NCI-H187 (cell line): Measurements from ENCODE around the gene GSK3B.
A peak's percentile ranks its signal among the peaks of the same experiment; 100 is the strongest.
"Not testable (repeated sequence)": the region's sequence is repeated elsewhere in the genome, so short reads cannot be mapped to it uniquely, and the experiment has no call there.

Experiments
- DNase-seq, 2 experiments: peaks; one replicate each; lab custom pipeline; 2025; lab: John Stamatoyannopoulos, UW

The GSK3B gene

DNA sequence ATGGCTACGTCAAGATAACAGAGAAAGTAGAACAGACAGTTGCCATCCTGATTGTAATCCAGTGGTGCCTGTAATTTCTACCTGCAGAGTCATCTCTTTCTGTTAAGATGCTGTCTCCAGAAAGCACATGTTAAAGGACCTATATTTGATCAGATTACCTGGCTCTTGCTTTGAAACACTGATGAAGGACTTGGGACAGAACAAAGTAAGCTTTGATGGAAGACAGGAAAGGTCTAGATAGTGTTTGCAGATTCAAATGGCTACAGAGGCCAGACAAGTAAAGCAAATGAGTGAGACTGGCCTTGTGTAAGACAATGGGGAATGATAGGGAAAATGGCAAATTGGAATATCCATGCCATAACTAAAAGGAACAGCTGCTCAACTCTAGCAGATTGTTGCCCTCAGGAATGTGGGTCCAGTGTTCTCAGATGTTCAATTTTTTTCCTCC lies 1.8 kb upstream of the GSK3B start:
- no peak for DNase-seq

DNA sequence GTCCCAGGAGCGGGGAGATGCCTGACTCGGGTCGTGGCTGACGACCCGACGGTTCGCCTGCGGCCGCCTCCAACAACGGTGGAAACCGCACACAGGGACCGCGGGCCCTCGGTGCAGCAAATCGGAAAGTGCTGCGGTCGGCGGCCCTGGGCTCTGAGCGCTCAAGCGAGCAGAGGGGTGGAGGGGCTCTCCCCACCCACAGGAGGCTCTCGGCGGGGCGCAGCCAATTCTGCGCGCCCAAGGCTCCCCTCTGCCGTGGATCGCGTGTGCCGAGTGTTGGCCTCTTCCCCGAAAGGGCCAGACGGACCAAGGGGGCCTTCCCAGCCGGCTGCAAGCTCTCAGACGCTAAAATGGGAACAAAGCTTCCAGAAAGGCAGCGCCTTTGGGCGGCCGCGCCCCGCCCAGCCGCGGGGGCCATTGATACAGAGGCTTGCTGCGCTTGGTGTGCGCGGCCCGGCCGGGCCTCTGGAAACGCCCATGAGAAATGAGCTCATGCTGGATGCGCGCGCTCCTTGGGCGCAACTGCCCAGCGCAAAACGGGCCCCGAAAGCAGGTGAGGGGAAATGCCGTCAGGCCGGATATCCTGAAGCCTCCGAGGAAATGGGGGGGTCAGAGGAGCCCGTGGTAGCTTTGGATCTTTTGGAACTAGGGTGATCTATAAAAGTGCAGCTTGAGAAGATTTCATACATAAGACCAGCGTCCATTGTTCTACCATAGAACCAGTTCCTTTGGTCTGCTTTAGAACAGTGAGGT lies 1.2 kb upstream of the GSK3B start:
- DNase-seq, result peak; percentile 59 to 80

DNA sequence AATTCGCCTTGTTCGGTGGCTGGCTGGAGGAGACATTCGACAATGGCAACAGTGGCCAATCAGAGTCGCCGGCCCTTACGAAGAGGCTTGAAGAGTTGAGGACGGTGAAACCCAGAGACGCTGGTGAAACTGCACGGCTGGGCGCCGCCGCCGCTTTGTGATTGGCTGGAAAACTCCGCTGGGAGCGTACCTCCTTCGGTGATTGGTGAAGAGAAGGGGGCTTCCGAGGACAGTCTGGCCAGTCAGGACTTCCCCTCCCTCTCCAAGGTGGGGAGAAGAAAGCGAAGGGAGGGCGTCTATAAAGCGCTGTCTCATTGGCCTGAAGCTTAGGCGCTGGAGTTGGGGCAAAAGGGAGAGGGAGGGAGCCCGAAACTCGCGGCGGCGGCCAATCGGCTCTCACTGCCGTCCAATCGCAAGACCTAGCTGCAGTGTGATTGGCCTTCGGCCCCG lies 554 bp upstream of the GSK3B start:
- peak; percentile 98 to 99 for DNase-seq

DNA sequence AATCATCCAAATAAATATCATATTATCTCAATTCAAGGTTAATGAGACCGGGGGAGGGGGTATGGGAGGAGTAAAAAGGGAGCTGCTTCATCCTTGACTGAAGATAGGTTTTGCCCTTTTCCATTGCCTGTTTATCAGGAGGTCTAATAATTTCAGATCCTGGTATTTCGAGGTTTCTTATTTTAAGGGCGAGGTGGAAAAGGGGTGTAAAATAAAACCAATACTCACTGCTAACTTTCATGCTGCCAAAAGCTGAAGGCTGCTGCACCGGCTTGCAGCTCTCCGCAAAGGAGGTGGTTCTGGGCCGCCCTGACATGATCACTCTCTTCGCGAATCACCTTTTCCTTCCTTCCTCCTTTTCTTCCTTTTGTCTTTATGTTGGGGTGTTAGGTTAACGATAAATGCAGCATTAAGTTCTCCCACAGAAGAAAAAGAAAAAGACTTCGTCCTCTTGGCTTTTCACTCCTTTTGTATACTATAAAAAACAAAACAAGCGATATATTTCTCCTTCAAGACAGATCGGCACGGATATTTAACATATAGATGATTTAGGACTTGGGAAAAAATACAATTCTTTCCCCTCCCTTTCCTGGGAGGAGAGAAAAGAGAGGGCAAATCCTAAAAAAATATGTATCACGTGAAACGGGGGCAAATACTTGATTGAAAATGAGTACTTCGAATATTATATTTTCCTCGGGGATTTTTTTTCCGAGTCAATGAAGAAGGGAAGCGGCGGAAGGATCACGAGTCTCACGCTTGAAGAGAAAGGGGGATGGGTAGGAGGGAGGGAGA lies 932 bp downstream of the GSK3B start:
- DNase-seq, result peak; percentile 27 to 51

DNA sequence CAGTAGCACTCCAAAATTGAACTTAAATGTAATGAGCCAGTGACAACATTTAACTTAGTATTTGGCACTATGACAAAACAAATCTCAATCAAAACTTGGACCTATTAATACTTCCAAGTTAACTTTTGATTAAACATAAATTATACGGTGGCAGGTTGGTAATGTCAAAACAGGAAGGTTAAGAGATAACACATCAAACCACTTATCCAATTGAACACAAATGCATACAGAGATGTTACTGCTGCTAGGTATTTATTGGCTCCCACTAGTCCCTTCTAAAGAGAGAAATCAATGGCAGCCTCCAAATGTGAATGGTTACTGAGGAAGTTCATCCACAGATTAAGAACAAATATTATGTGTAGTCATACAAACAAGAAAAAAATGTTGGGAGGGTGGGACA lies 1.8 kb downstream of the GSK3B start:
- no peak for DNase-seq

DNA sequence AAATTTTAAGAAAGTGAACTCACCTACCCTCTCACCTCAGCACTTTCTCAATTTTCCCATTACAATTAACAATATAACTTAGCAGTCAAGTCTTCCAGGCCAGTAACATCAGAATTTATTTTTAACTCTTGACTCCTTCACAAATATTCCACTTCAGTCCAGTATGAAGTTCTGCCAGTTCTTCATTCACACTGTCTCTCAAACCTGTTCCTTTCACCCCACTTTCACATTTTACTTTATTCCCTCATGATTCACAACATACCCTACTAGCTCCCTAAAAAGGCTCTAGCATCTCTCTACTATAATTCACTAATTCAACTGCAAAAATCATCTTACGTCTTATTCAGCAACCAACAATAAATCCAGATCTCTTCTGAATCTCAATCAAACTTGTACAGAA lies 3.8 kb downstream of the GSK3B start:
- DNase-seq, result no peak

DNA sequence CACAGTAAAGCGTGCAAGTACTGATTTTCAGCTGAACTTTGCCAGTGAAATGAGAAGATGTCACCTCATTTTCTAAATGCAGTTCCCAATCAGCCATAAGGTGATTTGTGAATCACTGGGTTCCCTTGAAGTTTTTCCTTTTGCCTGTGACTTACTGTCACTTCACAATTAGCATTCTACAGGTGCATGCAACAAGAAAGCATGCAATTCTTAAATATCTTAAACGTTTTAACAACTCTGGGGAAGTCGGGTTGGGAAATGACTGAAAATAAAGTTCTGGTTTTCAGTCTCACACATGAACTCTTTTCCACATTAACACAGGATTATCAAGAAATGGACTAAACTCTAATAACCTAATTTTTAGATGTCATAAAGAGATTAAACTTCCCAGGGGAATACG lies 5.2 kb downstream of the GSK3B start:
- no peak for DNase-seq

DNA sequence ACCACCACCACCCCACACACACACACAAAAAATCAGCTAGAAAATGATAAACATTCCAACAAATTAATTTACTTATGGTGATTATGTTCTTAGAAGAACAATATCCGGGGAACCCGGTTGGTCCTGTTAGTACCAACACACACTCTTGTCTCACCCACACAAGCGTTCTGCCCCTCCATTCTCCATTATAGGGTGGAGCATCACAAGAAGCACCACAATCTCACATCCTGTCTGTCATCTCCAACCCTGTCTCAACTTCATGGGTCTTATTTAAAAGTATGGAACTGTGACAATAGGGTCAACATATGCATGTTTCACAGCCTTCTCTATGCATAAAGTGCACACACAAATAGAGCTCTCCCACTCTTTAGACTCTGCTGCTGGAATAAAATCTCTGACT lies 5.6 kb downstream of the GSK3B start:
- no peak for DNase-seq

DNA sequence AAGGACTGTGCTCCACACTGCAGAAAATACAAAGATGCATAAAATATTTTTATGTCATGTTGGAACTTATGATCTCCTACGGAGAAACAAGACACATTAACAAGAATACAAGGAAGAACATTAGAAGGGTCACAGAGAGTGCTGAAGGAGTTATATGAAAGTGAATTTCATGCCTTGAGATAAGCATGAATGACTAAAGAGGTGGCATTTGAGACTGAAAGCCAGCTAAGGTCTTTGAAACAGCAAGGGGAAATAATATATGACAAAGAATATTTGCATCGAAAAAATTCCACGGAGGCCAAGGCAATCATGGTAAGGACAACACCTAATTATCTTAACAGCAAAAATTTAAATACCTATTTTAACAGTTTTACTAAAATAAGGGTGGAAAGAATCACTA lies 12.5 kb downstream of the GSK3B start:
- DNase-seq, result no peak

DNA sequence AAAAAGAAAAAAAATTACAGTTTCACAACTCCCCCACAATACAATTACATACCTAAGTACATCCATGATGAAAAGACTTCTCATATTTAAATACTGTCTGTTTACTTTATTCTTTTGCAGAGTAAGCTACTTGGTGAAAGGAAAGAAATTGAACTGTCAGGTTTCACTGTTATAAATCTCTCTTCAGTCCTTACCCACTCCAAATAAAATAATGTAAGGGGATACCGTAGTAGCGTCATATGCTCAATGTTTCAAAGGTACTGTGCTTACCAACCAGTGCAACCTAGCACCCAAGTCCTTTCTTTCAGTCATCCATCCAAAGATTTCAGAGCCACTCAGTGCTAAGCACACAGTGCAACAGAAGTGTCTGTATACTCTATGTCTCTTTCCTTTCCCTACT lies 13.4 kb downstream of the GSK3B start:
- DNase-seq, result no peak

DNA sequence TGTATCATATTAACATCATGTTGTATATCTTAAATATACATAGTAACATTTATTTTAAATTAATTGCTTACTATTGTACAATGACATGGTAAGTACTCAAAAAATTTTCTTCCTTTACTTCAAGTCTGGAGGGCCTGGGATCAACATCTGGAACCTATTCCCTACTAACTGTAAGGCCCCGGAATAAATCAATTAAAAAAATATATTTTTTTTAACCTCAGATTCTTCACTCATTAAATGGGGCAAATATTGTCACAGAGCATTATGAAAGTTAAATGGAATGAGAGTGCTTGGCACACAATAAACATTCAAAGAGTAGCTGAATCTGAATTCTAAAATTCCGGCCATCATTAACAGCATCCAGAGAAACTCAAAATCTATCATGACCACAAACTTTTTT lies 16.5 kb downstream of the GSK3B start:
- DNase-seq, result no peak

DNA sequence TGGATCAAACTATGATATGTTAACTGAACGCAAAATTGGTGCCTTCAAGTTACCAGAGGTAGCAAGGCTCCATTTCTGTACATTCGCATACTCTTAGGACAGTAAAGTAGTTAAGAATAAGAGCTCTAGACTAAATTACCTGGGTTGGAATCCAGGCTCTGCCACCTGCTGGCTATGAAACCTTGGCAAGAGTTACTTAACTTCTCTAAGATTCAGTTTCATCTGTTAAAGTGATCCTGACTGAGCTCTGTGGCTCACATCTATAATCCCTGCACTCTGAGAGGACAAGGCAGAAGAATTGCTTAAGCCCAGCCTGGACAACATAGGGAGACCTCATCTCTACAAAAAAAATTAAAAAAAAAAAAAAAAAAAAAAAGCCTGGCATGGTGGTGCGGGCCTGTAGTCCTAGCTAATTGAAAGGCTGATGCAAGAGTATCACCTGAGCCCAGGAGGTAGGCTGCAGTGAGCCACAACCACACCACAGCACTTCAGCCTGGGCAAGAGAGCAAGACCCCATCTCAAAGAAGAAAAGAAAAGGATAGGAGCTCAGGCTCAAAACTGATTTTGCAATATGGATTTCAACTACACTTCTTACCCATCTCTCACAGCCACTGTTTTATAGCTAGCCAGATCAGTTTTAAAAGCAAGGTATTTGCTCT lies 21.3 kb downstream of the GSK3B start:
- DNase-seq, result no peak

DNA sequence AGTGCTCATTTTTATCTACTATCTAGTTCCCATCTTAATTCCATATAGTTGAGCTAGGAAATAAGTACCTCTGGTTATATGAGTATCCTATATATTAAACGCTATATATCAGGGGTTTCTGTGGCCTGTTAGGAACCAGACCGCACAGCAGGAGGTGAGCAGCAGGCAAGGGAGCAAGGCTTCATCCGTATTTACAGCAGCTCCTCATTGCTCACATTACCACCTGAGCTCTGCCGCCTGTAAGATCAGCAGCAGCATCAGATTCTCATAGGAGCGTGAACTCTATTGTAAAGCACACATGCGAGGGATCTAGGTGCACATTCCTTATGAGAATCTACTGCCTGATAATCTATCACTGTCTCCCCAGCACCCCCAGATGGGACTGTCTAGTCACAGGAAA lies 23.0 kb downstream of the GSK3B start:
- no peak for DNase-seq

DNA sequence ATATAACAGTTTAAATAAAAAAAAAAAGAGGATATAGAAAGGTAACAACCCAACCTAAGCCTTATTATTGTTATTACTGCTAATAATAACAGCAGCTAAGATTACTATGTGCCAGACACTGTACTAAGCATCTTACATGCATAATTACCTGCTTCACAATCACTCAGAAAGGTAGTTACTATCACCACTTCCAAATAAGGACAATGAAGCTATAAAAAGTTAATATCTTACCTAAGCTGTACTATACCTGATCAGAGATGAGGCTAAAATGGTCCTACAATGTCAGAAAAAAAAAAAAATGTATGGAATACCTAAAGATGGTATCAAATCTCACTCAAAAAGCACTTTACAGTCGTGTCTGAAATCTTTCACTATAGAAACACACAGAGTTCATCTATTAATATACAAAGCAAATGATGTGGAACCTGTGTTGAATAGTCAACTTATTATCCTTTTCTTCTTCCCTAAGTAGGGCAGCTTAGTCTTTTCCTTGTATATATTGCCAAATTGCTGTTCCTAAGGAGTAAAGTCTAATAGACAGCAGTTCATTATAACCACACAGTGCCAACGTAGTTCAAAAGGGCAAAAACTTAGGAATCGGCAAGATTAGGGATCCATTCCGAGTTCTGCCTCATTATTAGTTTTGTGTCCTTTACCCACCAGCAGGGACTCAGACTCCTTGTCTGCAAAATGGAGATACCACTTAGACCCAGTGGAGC lies 23.8 kb downstream of the GSK3B start:
- DNase-seq, result no peak

DNA sequence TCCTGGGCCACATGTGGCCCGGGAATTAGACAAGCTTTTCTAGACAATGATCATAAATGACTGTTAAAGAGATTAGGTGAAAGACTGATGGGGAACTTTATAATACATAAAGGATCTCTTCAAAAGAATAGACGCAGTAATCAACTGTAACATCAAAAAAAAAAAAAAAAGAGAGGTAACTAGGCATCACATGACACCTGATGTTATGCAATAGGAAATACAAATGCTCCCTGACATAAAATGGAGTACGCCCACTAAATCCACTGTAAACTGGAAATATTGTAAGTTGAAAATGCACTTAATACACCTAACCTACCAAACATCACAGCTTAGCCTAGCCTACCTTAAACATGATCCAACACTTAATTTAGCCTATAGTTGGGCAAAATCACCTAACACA lies 27.2 kb downstream of the GSK3B start:
- no peak for DNase-seq

DNA sequence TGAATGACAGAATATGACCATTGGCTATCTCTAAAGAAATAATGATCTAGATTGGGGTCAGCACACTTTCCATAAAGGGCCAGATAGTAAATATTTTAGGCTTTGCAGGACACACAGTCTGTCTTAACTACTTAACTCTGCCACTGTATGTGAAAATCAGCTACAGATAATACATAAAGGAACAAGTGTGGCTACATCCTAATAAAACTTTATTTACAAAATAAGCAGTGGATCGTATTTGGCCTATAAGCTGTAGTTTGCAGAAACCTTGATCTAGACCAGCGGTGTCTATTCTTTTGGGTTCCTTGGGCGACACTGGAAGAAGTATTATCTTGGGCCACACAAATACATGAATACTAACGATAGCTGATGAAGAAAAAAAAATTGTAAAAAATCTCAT lies 27.6 kb downstream of the GSK3B start:
- no peak for DNase-seq

DNA sequence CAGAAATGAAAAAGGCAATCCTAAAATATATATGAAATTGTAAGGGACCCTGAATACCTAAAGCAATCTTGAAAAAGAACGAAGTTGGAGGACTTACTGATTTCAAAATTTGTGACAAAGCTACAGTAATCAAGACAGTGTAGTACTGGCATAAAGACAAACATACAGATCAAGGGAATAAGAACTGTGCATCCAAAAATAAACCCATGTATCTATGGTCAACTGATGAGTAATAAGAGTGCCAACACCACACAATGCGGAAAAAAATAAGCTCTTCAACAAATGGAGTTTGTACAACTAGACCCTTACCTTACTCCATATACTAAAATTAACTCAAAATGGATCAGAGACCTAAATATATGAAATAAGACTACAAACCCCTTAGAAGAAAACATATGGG lies 29.6 kb downstream of the GSK3B start:
- no peak for DNase-seq

DNA sequence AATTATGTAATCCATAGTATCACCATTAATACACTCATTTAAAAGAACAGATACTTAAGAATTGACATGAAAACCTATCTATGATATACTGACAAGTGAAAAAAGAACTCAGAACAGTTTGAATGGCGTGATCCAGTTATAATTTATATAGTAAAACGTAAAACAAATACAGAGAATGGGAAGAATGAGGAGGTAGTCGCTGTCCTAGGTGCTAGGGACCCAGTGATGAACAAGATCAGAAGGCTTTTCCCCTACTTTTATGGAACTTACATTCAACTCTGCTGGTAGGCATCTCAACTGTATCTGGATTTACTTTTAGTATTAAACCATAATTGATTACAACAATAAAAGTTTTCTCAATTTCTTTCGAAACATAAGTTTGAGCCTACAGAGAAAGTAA lies 31.8 kb downstream of the GSK3B start:
- no peak for DNase-seq

DNA sequence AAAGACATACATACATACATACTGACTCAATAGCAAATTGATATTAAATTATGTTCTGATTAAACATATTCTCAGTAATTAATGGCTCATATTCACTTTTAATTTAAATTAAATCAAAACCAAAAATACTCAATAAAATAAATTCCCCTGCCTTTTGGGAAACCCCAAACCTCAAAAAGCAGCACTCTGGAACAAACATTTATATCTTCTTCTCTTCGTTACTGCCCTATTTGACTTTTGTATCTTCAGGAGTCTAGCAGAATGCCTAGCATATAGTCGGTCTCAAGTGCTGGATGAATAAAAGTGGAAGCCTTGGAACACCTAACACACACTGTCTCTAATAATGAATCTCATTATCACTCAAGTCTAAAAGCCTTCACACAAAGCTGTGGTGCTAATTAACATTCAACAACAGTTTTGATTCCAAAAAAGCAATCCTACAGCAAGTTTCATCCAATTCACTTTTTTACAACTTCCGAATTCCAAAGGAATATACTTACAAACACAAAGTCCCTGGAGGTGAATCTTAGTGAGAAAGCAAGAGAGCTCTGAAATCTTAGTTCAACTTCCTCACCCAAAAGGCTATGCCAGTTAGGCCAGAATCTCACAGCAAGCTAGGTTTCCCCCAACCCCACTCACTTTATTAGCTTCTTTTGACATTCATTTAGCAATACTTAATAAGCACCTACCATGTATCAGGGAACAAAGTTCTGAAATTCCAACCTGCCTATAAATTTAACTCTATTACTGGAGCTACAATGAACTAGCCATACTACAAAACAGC lies 35.0 kb downstream of the GSK3B start:
- no peak for DNase-seq

DNA sequence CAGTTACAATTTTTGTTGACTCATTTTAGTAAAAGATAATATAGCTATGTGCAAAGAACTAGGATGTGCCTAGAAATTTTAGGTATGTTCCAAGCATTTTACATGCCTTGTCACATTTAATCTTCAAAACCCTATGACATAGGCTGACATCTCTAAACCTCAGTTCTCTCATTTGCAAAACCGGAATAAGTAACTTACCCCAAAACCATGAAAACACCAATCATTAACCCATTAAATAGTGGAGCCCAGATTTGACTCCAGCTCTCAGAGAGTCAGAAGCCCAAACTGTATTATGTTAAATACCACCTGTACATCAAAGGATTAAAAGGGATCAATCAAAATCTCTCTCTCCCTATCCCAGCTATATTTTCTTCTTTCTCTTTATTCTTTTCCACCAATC lies 36.6 kb downstream of the GSK3B start:
- no peak for DNase-seq

DNA sequence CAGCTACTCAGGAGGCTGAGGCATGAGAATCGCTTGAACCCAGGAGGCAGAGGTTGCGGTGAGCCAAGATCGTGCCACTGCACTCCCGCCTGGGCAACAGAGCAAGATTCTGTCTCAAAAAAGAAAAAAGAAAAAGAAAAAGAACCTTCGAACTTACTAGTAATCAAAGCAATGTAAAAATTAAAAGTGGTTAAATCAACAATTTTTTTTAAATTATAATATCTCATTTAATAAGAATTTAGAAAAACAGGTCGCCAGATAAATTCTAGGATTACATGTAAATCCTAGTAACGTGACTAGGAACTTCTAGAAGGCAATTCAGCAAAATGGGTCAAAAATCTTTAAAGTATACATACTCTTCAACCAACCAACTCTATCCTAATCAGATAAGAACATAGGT lies 37.2 kb downstream of the GSK3B start:
- no peak for DNase-seq

DNA sequence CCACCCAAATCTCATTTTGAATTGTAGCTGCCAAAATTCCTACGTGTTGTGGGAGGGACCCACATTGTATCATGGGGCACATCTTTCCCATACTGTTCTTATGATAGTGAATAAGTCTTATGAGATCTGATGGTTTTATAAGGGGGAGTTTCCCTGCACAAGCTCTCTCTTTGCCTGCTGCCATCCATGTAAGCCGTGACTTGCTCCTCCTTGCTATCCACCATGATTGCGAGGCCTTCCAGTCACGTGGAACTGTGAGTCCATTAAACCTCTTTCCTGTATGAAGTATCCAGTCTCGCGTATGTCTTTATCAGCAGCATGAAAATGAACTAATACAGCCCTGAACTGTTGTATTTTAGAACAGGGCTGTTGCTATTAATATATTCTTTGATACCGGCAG lies 40.6 kb downstream of the GSK3B start:
- DNase-seq, result not testable (repeated sequence)
